NCI-H524 (cell line): ENCODE measurements around the gene MYOF.
"Not testable (repeated sequence)": the region's sequence is repeated elsewhere in the genome, so short reads cannot be mapped to it uniquely, and the experiment has no call there.

ENCODE experiments used
- DNase-seq, 2 experiments: peaks; one replicate each; lab custom pipeline; 2025; lab: John Stamatoyannopoulos, UW

The MYOF gene

DNA sequence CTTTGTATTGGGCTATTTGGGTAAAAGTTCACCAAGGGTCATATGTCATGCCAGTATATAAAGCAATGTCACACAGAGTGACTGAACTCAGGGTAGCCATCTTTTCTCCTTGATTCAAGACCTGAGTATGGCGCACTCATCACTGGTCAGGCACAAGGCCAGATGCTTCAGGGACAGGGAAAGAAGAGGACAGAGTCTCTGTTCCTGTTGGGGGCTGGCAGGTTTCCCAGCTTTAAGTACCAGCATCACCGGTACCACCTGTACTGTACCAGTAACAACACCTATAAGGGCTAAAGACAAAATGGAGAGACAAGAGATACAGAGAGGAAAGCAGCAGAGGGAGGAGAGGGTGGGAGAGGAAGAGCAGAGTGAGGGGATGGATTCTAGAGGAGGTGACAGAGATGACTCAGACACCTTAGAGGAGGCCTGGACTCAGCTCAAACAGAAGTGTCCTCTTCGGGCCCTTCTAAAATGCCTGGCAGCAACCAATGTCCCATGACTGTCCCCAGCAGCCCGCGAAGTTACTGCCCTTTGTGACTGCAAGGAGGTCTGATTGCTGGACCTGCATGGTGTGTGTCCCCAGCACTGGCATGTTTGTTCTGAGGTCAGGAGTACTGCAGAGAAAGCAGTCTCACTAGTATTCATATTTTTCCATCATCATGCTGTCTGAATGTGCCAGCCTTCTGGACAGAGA is 191.3 kb downstream of the MYOF start:
- no peak for DNase-seq

GRCh38 chr10:93288679-93289634 is 193.2 kb downstream of the MYOF start:
- DNase-seq = peak in 1 of 2 experiments; percentile 18

GRCh38 chr10:93287775-93288174 is 194.4 kb downstream of the MYOF start:
- DNase-seq = no peak

GRCh38 chr10:93284246-93284645 is 197.9 kb downstream of the MYOF start:
- not testable (repeated sequence) for DNase-seq

DNA sequence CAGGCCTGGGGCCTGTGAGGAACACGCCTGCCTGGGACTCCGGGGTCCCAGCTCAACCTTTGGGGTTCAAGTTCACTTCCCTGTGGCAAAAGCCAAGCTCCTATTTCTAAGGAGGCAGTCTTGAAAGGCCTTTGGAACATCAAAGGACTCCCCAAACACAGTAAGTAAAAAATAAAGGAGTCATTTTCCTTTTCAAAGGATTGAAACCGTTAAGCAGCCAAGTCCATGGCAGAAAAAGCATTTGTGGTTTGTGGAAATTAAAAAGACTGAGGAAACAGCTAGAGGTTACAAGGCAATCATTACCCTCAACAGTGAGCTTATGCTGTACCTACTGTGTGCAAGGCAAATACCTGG is 200.8 kb downstream of the MYOF start:
- no peak for DNase-seq

DNA sequence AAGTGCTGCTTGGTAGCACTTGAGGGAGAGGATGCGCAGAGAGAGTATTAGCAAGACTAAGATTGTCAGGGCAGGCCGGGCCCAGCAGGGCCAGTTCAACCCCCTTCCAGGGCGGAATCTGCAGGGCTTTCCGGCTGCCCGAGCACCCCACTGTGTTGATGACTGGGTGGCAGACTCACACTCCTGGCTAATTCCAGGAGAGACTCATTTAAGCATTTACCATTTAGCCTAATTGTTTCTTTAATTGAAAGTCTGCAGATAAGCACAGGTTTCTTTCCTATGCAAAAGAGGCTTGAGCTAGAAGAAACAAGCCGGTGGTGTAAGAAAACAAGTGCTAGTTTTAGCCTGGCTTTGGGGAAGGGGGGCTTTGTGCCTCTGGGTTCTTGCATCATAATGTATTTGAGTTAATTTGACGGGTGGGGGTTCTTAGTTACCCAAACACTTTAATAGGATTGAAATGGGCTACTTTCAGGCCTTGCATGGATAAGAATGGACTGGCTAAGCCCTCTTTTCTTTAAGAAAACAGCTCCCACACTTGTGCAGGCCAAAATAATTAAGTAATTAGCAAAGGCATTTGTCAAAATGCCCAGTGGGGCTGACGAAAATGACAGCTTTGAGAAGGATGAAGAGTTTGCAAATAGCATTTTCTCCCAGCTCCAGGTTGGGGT is 201.3 kb downstream of the MYOF start:
- DNase-seq = no peak

DNA sequence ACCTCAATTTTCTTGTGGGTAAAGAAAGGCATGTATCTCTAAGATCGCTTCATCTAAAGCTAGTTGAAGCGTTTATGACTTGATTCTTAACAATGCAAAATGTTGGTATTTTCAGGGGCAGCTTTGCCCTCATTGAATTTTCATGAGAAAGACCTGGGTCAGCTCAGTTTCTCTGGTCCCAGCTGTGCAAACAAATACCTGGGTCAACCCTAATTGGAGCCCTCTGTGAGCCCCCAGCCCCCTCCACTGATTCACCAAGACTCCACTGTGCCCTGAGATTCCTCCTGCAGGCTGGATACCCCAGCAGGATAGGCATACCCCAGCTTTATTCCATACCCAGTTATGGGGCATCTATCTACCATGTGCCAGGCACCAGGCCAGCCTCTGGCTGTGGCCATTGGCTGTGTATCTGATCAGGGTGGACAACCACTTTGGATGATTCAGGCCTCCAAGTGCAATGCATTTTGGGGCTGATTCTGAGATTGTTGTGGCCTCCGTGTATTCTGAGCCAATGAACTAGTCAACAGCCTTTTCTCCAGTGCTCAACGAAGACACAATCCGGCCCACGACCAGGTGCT is 201.9 kb downstream of the MYOF start:
- DNase-seq = no peak

- no peak for DNase-seq
Measured at GRCh38 chr10:93277360-93277759, 204.8 kb downstream of the MYOF start.

DNA sequence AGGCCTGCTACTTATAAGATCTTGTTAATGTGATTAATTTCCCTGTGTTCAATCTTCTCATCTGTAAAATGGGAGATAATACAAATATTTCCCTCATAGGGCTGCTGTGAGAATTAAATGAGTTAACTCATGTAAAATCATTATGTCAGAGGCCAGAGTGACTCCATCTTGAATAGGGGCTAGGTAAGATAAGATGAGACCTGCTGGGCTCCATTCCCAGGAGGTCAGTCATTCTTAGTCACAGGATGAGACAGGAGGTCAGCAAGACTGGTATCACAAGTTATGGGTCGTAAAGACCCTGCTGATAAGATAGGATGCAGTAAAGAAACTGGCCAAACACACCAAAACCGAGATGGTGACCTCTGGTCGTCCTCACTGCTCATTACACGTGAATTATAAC is 207.7 kb downstream of the MYOF start:
- DNase-seq = no peak

- no peak for DNase-seq
Measured at GRCh38 chr10:93272884-93273675, 209.1 kb downstream of the MYOF start.

GRCh38 chr10:93271347-93271746 is 210.8 kb downstream of the MYOF start:
- DNase-seq = no peak

DNA sequence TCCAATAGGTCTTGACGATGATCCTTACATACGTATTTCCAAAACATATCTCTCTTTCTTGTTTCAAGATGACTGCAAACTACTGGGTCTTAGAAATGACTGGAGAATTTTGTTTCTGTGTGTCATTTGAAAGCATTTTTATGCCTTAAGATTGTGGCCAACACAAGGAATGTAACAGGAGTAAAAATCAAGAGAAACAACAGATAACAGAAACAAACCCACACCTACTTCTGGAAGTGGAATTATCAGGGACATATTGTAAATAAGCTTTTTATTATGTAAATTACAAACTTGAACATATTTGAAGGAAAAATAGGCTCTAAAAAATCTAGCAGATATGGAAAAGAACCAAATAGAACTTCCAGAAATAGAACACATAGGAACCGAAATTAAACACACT is 212.9 kb downstream of the MYOF start:
- no peak for DNase-seq

DNA sequence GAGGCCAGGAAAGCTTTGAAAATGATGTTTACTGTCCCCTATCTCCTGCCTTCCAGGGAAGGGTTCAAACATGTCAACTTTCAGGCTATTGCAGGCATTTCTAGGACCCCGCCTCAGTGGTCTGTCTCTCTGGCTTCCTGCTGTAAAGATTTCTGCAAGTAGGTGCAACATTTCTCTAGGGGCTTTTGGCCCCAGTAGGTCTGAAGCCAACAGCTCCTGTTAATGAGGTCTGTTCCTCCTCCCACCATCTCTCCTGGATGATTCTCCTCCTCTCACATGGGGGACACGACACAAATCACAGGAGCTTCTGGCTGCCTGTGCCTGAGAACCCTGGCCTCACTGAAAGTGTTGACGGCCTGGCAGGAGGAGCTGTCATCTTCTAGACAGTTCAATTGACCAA is 214.1 kb downstream of the MYOF start:
- DNase-seq = no peak

DNA sequence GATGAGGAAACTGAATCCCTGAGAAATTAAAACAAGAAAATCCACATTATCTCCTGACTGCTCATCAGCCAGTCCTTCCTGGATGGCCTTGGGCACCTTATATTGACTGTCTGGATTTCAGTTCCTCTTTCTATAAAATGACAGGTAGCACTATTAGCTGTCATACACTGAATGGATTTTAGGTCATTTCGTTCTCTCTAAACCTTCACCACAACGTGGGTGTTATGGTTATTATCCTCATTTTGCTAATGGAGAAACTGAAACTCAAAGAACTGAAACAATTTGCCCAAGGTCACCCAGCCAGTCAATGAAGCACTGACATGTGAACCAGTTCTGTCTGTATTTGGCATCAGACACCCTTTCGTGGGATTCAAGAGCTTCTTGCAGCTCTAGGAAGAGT is 214.6 kb downstream of the MYOF start:
- DNase-seq = no peak

- no peak for DNase-seq
Measured at GRCh38 chr10:93266858-93267257, 215.3 kb downstream of the MYOF start.

GRCh38 chr10:93261961-93262610 is 220.0 kb downstream of the MYOF start:
- DNase-seq = no peak

GRCh38 chr10:93261089-93261488 is 221.0 kb downstream of the MYOF start:
- no peak for DNase-seq

GRCh38 chr10:93259126-93259525 is 223.0 kb downstream of the MYOF start:
- no peak for DNase-seq
